Prostate gland (tissue), 2 donors: Measurements from ENCODE around the gene EDNRA. TPM values are rescaled to one million over a fixed set of nuclear protein-coding genes. Genes with fewer than 3 reads are reported as not detected.

Source experiments
- DNase-seq: peaks from one replicate; pipeline ENCODE4 v3.0.0-alpha.2; 2019; ENCODE audit warnings: low spot score
- H3K27ac ChIP-seq, 2 donors: fragments of 200-600 bp; sonication (generic); 2 replicates each; pipeline ENCODE4 v1.5.1; 2017 to 2019
- H3K27me3 ChIP-seq: fragments of 200-600 bp; sonication (generic); replicated peaks from 2 replicates; pipeline ENCODE4 v1.5.1; 2019; ENCODE audit not compliant: insufficient read depth
- H3K36me3 ChIP-seq, 2 donors: fragments of 200-600 bp; sonication (generic); 1 replicate in 1 of 2; 2 replicates in 1 of 2; pipeline versions ENCODE4 v1.5.1 to v1.8.1; 2017 to 2019
- H3K4me1 ChIP-seq: fragments of 200-600 bp; sonication (generic); replicated peaks from 2 replicates; pipeline ENCODE4 v1.5.1; 2019
- H3K4me3 ChIP-seq, 2 donors: fragments of 200-600 bp; sonication (generic); 2 replicates each; pipeline ENCODE4 v1.5.1; 2017 to 2019
- H3K9me3 ChIP-seq: fragments of 200-600 bp; sonication (generic); 2 replicates; pipeline ENCODE4 v1.5.1; 2017
- POLR2A ChIP-seq: fragments of 450-650 bp; IDR thresholded peaks from one replicate; pipeline ENCODE4 v1.6.1; 2016; ENCODE audit warnings: antibody characterized with exemption, mild to moderate bottlenecking
- POLR2AphosphoS5 ChIP-seq: sonication (generic); formaldehyde crosslinking; IDR thresholded peaks from one replicate; pipeline ENCODE4 v1.6.1; 2017; ENCODE audit warnings: antibody characterized with exemption
- WGBS: methylation state at CpG from one replicate; pipeline ENCODE4 v1.1.5; 2018; 5-methylcytosine and 5-hydroxymethylcytosine counted together
- intact Hi-C: fragments of 100-400 bp; cut with DNase I; formaldehyde crosslinking; loops from one replicate; pipeline ENCODE4 v1.14.2; 2022
- total RNA-seq, 2 donors: library from RNA; depleted of rRNA; stranded (reverse); fragments of >200 nt; gene quantifications; one replicate each; pipeline ENCODE4 v1.1.0, GENCODE V29; 2016
- TF ChIP-seq, protein P1 (sequence below), 4 experiments: fragments of 200-600 bp in 2 of 4; fragments of 450-650 bp in 2 of 4; sonication (generic) in 2 of 4; IDR thresholded peaks; 1 replicate in 3 of 4; 2 replicates in 1 of 4; pipeline ENCODE4 v1.5.1; 2016 to 2019; ENCODE audit warnings: antibody characterized with exemption in 4 of 4, mild to moderate bottlenecking in 2 of 4, moderate library complexity in 2 of 4

The EDNRA gene
- total RNA-seq, 2 donors from 2014 or later = 17.8 to 27.3 TPM

DNA sequence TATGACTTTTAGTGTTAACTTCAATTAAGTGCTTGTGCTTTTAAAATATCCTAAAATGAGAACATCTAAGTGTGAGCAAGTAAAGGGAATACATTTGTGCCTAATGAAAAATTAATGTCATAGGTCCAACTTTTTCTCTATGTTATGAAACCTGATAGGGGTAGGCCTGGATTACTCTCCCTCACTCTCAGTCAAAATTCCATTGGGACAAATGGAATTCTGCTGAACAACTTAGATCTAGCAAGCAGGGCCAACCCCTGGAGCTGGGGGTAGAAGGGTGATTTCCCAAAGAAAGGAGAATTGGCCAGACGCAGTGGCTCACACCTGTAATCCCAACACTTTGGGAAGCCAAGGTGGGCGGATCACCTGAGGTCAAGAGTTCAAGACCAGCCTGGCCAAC is 67.4 kb downstream of the EDNRA start:
- H3K4me3 ChIP-seq = no peak overlapping the region
- TF ChIP-seq POLR2A = no peak
- no peak for TF ChIP-seq POLR2AphosphoS5
- TF ChIP-seq, protein P1, sequence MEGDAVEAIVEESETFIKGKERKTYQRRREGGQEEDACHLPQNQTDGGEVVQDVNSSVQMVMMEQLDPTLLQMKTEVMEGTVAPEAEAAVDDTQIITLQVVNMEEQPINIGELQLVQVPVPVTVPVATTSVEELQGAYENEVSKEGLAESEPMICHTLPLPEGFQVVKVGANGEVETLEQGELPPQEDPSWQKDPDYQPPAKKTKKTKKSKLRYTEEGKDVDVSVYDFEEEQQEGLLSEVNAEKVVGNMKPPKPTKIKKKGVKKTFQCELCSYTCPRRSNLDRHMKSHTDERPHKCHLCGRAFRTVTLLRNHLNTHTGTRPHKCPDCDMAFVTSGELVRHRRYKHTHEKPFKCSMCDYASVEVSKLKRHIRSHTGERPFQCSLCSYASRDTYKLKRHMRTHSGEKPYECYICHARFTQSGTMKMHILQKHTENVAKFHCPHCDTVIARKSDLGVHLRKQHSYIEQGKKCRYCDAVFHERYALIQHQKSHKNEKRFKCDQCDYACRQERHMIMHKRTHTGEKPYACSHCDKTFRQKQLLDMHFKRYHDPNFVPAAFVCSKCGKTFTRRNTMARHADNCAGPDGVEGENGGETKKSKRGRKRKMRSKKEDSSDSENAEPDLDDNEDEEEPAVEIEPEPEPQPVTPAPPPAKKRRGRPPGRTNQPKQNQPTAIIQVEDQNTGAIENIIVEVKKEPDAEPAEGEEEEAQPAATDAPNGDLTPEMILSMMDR (IDR thresholded peaks at IDR 0.05) = no peak
- intact Hi-C loops = no loop called here
- H3K27ac ChIP-seq = no peak overlapping the region
- no peaks in the 10 kb centered on the region for H3K27me3 ChIP-seq
- H3K36me3 ChIP-seq = no peaks in the 10 kb centered on the region
- DNase-seq = no peak
- WGBS = 95% methylated on average over 2 of the region's 2 CpGs
- H3K4me1 ChIP-seq = no peaks in the 10 kb centered on the region
- no peaks in the 10 kb centered on the region for H3K9me3 ChIP-seq

DNA sequence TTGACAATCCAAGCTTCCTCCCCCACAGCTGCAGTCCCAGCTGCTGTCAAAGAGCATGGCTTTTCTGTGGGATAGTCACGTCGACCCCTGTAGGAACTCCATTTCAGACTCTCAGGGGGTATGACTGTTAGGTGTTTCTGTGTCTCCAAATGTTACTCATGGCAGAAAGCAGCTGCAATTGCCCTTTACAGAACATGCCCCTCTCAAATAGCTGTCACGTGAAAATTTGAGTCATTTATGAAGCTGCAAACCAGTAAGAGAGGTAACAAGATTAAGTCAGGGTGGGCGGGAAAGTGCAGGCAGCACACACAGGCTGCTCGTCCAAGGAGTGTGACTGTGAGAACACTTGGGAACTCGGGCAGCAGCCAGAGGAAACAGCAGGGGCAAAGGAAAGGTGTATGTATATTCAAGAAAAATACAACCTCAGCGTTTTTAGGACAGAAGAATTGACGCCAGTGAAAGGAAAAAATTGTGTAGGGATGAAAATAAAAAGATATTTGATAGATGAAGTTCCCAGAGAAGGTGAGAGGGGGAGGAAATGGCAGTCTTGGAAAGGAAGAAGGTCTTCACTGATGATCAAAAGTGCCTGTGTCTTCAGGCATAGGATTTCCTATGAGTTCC is 69.8 kb downstream of the EDNRA start:
- intact Hi-C loops = no loop called here

DNA sequence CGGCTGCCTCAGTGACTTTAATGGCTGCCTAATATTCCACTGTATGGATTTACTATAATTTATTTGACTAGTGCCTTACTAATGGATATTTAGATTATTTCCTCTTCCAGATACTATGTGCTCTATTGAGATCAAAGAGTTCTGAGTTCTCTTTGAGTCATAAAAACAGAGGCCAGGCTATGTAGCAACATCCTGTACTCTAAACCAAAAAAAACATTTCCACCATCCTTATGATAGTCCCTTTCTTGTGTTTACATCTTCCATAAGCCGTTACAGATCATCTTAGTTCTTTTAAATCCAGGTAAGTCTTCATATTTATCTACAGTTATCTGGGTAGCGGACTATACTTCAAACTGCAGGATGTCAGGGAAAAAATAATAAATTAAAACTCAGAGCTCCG is 79.7 kb downstream of the EDNRA start:
- Histone ChIP-seq H3K27me3 (no peaks in the 10 kb centered on the region), H3K27ac (no peak overlapping the region), H3K36me3 (no peaks in the 10 kb centered on the region), H3K4me1 (no peaks in the 10 kb centered on the region), H3K4me3 (no peak overlapping the region), H3K9me3 (no peaks in the 10 kb centered on the region)
- TF ChIP-seq POLR2AphosphoS5 (no peak), POLR2A (no peak)
- TF ChIP-seq, protein P1 (IDR thresholded peaks at IDR 0.05) = no peak
- intact Hi-C loops = no loop called here
- 70% methylated on average over 4 of the region's 4 CpGs for WGBS
- no peak for DNase-seq

More for the DNA sequence above, 69.8 kb downstream of the EDNRA start:
- WGBS = 50% methylated on average over 8 of the region's 8 CpGs
- Histone ChIP-seq H3K27me3 (no peaks in the 10 kb centered on the region), H3K27ac (no peak overlapping the region), H3K9me3 (no peaks in the 10 kb centered on the region), H3K4me1 (no peaks in the 10 kb centered on the region), H3K4me3 (no peak overlapping the region), H3K36me3 (no peaks in the 10 kb centered on the region)
- TF ChIP-seq POLR2A (no peak), POLR2AphosphoS5 (no peak)
- TF ChIP-seq, protein P1 (IDR thresholded peaks at IDR 0.05) = no peak
- DNase-seq = no peak

DNA sequence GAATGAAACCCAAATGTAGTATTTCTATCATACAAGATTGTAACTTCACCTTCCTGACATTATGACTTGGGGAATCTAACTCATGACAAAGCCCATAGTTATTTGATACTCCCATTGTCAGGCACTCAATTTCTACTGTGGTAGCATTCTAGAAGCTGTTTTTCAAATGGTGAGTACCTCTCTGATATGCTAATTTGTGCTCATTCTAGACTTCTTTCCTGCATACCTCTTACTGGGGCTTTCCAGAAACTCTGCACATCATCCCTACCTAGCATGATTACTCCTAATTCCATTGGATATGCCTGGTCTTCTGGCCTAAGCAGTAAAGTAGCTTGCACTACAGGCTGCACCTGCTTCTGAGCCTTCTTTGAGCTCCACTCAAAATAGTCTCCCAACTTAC is 85.9 kb downstream of the EDNRA start:
- intact Hi-C loops = no loop called here
- no peak for DNase-seq
- H3K27me3 ChIP-seq = no peaks in the 10 kb centered on the region
- TF ChIP-seq POLR2AphosphoS5 = no peak
- TF ChIP-seq, protein P1 (IDR thresholded peaks at IDR 0.05) = no peak
- TF ChIP-seq POLR2A = no peak
- no peak overlapping the region for H3K4me3 ChIP-seq
- no peaks in the 10 kb centered on the region for H3K36me3 ChIP-seq
- H3K27ac ChIP-seq = no peak overlapping the region
- H3K4me1 ChIP-seq = no peaks in the 10 kb centered on the region
- H3K9me3 ChIP-seq = no peaks in the 10 kb centered on the region

DNA sequence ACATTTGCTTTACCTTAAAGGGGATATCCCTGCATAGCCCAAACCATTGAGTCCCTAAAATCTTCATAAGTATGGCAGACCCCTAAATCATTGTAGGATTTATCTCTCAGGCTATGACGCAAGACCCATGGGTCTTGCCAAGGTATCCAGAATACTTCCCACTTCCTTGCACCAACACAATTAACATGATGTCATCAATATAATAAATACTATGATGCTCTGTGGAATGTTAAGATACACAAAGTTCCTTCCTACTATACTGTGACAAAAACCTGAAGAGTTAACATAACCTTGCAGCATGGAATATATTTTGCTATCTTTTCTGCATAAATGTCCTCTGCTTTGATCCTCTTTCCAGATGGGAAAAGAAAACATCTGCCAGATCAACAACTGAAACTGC is 86.4 kb downstream of the EDNRA start:
- intact Hi-C loops = no loop called here
- Histone ChIP-seq H3K4me1 (no peaks in the 10 kb centered on the region), H3K27ac (no peak overlapping the region), H3K4me3 (no peak overlapping the region), H3K27me3 (no peaks in the 10 kb centered on the region), H3K9me3 (no peaks in the 10 kb centered on the region), H3K36me3 (no peaks in the 10 kb centered on the region)
- 96% methylated on average over 1 of the region's 1 CpG for WGBS
- no peak for DNase-seq
- TF ChIP-seq POLR2A = no peak
- TF ChIP-seq POLR2AphosphoS5 = no peak
- TF ChIP-seq, protein P1 (IDR thresholded peaks at IDR 0.05) = no peak
